GM21786 (cell line): ENCODE measurements around the gene KLF9.

Experiments used
- ATAC-seq: cut with Tn5 transposase; IDR thresholded peaks from one replicate; pipeline ENCODE4 v1.9.1; 2021; ENCODE audit not compliant: unreplicated experiment

Gene KLF9

DNA sequence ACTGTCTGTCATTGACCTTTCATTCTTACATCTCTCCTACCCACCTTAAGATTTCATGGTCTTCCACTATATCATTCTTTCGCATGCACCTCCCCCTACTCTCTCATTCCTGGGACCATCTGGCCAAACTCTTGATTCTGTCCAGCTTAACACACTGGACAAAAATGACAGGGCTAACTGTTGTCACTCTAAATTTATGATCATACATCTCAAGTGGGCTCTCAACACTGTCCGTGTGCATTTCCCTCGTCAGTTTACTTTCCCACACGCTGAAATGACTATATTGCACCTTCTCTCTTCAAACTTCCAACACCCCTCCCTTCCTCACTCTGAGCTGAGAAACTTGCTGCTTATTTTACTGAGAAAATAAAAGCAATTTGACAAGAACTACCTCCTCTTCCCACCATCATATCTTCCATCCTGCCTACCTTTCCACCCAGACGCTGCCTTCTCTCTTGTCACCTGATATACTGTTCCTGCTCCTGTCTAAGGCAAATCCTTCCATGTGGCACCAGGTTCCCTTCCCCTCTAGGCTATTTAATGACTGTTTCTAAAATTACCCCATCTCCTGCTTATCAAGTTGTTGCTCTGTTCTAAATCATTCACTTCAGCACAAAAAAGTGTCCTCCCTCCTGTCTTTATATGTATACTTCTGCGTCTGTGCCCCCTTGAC is 8.1 kb upstream of the KLF9 start:
- no peak for ATAC-seq

DNA sequence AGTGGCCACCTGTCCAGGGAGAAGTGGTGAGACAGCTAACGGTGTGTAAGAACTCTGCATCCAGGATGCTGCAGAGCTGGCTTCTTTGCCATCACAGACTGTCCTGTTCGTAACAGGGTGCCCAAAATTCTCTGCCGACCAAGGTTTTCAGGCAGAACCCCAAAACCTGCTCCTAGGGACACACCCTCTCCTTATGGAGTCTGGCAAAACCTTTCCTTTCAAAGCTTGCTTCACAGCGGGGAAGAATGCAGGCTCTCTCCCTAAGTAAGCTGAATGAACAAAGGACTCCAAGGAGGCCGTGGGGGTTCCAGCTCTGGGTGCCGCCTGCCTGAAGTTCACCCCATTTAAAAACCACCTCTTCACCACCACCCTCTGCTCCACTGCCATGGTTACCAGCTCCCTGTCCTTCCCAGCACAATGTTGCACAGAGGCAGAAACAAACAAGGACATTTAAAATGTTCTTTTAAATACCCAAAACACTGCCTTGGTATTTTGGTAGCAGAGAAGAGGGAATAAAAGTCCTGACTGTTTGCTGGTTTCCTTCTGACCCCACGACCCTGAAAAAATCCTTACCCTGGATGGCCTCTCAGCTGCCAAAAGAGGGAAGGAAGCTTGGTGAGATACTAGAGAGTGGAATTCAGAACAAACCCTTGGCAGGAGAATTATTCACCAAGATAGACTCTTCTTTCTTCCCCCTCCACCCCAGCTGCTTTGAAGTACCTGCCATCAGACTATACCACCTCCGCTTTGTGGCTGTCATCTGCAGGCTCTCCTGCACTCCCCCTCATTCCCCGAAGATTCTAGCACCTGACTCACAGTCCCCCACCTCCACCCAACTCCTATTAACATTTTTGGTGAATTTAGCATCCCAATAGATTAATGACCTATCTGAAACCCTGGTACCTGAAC is 7.1 kb upstream of the KLF9 start:
- ATAC-seq, result no peak

DNA sequence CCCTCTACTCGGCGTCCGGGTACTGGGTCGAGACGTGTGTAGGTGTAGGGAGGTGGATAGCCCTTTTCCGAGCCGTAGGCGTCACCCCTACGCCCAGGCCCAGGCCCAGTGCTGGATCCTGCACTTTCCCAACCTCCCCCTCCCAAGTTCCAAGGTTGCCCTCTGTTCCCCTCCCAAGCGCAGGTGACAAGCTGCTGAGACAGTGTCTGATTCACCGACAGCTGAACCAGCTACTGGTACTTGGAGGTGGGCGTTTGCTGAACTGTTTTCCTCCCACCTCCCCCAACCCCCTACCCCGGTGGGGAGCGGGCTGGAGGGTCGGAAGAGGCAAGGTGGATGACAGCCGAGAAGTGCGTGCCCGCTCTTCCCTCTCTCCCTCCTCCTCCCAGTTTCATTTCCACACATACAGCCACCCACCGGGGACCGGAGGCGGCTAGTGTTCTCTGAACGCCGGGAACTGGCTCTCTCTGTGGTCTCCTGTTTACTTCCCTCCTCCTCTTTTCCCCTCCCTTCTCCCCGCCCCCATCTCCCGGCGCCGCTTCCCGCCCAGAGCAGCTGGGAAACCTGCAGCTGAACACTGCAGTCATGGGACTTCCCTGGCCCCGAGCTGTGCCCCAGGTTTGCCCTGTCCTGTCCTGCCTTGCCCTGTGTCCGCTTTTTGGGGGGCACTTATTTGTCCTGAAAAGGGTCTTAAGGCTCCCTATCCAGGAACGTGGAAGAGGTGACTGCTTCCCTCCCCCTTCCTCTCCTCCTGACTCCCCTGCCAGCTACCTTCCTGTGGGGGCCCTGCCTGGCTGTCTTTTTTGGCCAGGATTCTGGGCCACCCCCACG is 6.2 kb upstream of the KLF9 start:
- ATAC-seq, result peak; percentile 16

DNA sequence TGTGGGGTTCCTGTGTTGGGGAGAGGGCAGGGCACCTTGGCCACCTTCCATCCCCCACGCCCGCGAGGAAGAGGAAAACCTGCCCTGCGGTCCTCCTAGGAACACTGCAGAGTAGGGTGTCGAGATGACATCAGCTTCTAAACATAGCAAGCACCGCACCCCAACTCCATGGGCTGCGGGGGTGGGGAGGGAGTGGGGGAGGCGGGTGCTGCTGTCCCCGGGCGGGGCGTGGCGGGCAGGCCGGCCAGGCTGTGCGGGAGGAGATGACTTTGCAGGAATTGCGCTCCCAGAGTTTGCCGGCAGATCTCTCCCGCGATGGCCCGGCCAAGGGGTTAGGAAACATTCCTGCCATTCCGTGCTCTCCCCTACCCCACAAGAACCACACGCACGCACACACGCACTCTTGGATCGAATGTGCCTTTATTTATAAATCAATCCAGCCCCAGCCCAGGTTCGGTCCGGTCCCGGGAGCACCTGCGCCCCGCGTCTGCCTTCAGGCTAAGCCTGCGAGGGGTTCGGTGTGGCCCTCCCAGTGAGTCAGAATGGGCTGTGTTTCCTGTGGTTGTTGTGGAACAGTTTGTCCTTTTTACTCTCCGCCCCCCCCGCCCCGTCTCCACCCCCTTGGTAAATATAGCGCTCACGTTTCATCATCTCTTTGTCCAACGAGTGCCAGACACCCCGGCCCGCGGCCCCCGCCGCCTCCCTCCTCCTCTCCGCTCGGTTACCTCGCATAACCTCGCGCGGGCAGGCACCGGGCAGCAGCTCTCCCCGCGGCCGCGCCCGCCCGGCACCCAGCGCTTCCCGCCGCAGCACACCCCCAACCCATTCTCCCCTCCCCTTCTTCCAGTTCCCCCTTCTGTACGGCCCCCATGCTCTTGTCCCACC is 5.3 kb upstream of the KLF9 start:
- peak; percentile 38 for ATAC-seq

DNA sequence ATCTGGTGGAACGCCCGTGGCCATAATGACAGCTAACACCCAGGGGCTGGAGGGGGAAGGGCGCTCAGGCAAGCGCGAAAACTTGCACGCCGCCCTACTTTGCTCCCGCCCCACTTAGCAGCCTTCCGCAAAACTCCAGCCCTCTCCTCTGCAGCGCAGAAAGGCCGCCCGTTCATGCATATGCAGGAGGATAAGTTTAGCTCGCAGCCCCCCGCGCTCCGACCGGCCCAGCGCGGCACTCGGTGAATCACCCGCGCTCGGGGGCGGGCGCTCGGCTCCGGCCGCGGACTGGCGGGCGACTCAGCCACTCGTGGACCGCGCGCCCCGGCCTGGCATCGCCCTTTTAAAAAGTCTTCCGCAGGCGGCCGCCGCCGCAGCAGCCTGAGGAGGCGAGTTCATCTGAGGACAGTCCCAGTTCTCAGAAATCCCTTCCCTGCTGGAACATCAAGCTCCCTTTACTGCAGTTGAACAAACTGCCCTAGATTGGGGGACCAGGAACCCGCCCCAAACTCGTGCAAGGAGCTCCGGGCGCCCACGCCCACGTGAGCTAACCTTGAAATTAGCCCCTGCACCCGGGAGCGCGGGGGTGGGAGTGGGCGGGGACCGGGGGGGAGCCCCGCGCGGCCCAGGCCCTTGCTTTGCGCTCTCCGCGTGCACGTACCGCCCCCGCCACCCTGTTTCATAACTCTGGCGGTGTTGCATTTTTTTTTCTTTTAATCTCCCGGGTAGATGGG is 4.5 kb upstream of the KLF9 start:
- ATAC-seq, result peak; percentile 43

DNA sequence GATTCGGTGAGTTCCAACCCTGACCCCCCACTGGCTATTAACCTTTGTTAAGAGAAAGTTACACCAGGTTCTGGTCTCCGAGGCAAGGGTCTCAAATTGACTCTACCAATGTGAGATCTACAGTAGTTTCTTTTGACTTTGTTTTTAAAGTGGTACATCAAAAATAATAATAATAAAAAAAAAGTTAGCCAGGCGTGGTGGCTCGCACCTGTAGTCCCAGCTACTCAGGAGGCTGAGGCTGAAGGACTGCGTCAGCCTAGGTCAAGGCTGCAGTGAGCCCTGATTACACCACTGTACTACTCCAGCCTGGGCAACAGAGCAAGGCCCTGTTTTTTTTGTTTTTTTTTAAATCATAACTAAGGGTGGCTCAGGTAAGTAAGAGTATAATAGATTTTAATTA is 1.0 kb upstream of the KLF9 start:
- no peak for ATAC-seq

DNA sequence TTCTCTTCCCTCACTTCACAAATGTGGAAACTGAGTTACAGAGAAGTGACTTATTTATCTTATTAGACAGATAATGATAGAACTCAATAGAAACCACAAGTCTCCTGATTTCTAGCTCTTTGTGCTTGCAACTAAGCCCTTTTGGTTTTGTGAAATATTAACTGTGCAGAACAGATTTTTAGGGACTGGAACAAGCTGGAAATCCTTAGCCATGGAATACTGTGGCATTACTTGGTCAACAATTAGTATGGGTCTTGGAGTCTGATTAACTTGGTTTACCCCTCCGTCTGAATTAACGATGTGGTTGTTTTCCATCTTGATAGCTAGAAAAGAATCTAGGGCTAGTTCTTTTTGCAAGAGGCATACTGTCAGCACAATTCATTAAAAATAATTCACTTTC is 584 bp upstream of the KLF9 start:
- ATAC-seq, result no peak

DNA sequence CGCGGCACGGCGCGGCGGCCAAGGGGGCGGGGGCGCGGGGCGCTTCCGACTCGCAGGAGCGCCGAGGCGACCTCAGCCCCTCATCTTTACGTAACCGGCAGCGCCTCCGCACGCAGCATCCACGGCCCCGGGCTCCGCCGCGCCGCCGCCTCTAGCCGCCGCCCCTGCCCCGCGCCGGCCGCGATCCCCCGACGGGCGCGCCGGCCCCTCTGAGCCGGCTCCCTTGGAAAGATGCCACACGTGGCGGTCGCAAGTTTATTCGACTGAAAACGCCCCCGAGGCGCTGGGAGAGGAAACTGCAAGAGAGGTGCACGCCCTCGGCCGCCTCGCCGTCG is 1.0 kb downstream of the KLF9 start:
- ATAC-seq, result peak; percentile 6

DNA sequence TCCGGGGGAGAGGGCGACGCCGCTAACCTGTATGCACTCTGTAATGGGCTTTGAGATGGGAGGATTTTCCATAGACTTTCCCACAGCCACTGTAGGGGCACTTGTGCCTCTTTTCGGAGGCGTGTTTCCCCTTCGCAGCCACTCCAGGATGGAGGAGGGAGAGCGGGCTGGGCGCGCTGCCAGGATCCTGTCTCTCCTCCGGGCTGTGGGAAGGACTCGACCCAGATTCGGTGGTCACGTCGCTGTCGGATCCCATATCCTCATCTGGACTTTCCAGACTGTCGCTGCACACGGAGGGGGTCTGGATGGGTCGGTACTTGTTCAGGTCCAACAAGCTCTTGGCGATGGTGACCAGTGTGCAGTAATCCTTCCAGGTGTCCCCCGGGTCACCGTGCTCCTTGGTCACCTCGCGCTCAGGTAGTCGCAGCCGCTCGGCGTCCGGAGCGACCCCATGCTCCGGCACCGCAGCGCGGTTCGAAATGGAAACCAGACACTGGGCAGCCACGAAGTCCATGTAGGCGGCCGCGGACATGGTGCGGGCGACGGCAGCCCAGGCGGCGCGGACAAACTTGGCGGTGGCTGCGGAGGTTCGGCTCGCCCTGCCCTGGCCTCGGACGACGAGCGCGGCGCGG is 1.5 kb downstream of the KLF9 start:
- no peak for ATAC-seq

DNA sequence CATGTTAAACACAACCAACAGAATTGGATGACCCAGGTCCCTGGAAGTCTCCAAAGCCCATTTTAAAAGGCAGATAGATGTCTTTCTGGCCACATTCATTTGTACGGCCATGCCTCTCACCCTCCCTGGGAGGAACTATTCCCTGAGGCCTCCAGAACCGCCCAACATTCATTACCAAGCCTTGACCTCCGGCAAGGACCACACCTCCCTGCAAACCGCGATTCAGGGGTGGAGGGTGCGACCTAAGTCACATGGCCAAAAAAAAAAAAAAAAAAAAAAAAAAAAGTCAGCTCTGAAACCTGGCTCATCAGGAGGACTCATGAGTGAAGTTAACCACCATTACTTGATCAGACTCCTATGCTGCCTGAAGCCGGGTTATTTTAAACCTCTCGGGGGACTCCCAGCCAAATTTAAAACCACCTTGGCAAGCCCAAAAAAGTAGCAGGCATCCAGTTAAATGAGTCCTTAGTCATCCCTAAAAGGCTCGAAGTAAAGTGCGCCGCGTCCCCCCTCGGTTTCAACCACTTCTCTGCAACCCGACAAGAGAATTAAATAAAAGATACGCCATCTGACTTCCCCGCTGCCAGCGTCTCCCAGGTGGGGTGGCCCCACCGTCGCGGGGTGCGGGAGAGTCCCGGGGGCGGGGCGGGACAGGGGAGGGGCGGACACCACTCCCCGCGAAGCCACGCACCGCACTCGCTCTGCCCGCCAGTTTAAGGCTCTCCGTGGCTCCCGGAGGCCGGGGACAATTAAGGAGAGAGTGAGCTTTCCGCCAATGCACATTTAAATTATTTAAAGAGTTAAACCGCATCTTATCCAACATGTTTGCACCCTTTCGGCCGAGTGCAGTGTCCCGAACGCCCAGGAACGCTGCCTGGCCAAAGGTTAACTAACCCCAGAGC is 2.3 kb downstream of the KLF9 start:
- peak; percentile 28 for ATAC-seq

DNA sequence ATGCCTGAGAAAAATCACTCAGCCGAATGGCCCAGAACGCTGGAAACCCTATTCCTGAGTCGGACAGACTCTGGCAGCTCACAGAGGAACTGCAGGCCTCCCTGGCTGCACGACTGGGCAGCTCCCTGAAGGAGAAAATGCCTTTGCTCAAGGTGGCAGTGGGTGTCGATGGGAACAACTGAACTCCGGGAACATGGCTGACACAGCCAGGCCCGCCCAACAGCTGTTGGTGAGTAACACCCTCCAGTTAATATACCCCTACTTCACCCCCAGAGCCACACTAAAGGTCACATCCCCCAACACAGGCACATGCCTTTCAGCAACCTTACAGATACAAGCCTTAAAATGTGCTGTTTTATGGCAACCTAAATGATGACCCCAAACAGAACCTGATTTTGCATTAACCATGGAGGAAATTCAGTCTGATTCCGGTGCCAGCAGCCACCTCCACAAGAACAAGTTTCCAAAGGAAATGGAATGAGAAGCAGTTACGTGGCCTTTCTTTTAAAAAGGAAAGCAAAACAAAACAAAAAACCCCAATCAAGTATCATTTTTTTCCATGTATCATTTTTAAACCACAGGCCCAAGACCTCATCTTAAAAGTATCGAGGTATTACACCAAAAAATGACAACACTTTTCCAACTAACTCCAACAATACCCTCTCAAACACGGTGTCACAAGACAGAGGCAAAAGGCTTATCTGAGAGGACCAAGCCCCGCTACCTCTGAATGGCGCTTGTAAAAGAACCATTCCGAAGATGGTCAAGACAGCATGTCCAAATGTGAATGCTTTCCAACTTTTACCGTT is 3.1 kb downstream of the KLF9 start:
- ATAC-seq, result no peak

DNA sequence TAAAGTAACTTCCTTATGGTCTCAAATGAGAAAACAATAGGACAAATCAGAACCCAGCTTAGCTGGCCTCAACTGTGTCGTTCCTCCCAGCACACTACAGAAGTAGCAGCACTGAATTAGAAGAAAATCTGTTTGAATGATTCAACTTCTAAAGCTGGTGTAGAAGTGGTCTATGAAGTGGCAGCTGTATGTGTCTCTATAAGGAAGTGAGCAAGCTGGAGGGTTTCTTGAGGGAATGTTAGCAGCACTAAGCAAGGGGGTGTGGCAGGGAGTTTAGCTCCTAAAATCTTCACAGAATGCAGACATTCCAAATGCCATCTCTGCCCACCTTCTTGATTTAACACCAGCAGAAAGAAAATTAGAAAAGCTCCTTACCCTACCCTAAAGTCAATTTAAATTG is 4.1 kb downstream of the KLF9 start:
- ATAC-seq, result no peak

DNA sequence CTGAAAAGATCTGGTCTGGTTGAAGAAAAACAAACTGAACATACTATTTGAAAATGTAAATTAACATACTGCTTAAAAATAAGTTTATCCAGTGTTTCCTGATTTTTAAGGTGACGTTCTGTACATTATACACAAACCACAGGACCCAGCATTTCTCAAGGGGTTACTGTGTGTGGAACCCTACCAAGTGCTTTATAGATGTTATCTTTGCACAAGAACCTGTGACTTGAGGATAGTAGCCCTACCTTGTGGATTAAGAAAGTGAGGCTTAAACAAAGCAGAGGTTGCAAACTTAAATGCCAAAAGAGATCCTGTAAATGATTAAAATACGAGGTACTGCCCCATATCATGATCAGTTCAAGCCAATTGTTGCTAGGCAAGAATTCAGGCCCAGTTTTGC is 4.7 kb downstream of the KLF9 start:
- ATAC-seq, result no peak

DNA sequence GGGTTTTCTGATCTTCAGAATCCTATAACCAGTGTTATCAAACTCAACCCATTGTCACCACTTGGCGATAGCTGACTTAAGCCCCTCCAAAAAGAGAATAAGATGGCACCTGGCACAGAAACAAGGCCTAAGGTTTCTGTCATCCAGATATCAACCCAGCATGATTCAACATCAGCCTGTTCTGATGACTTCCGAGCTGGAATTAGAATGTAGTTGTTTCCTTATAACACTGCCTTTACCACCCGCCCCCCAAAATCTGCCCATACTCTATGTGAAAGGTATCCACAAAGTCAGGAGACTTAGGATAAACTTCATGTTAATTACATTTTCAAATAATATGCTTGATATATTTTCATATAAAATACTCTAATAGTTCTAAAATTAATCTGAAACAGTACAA is 5.2 kb downstream of the KLF9 start:
- no peak for ATAC-seq

DNA sequence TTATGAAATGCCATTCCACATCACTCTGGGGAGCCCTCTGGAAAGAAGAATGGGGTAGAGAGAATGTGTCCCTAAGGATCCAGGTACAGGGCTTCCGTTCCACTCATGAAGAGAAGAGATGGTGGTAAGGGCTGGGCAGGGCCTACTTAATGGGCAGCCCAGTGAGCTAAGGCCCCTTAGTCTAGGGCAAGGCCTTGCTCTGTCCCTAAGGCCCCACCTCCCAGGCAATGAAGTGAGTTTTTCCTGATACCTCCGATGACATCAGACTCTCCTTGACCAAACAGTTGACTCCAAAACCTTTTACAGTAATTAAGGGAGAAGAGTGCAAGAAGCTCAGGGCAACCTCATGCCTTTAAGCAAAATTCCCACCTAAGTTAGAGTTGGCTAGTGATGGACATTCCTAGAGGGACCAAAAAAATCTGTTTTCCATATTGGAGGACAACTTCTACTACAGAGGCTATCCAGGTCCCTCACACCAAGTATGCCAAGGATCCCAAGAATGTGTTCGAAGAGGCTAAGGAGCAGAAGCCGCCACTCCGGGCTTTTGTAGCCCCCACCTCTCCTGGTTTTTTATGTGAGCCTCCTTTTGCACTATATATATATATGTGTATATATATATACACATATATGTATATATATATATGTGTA is 5.9 kb downstream of the KLF9 start:
- no peak for ATAC-seq

DNA sequence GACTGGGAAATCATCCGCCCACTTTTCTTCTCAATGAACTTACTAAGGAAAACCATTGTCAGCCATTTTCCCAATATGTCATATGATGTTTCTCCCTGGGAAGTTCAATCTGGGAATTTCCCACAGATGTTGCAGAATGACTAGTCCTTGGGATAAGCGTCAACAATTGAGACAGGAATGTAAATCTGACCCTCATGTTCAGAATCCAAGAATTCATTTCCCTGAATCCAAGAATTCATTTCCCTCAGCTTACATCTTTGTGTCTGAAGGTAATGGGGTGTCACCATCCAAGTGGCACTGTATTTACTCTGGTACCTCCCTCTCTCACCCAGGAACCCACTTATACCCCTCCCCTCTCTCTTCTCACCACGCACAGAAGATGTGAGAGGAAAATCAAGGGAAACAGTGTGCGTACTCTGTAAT is 7.4 kb downstream of the KLF9 start:
- no peak for ATAC-seq

DNA sequence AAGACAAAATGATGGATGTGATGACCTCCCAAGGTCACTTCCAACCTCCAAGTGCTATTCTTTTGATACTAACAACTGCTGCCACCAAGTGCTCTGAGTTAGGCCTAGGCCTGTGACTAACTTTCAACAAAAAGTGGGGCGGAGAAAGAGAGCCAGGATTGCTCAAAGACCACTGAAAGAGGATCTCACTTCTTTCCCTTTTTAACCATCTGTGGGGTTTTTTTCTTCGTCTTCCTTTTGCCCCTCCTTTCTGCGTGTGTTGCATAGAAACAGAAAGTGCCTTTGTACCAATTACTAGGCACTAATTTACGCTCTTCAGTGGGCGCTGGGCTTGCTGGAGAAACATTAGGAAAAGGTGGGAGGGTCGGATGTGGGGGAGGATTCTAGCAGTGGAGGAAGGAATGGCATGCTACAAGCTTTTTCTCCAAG is 8.0 kb downstream of the KLF9 start:
- peak; percentile 81 for ATAC-seq
